Osteocyte (in vitro differentiated cells): ENCODE data around the gene SMOC2. TPM values are rescaled to one million over a fixed set of nuclear protein-coding genes. Genes with fewer than 3 reads are reported as not detected.

Experiments
- DNase-seq: peaks from one replicate; pipeline ENCODE4 v3.0.0; 2021; ENCODE audit warnings: mixed read lengths; ENCODE audit not compliant: unreplicated experiment; ENCODE audit errors: extremely low spot score
- H3K27ac Mint-ChIP-seq: one replicate; pipeline ENCODE4 v1.8.0; 2021; ENCODE audit warnings: mild to moderate bottlenecking, mixed read lengths; ENCODE audit not compliant: unreplicated experiment
- H3K27me3 Mint-ChIP-seq: one replicate; pipeline ENCODE4 v1.8.0; 2021; ENCODE audit warnings: mixed read lengths; ENCODE audit not compliant: unreplicated experiment
- H3K36me3 Mint-ChIP-seq: one replicate; pipeline ENCODE4 v1.8.0; 2021; ENCODE audit warnings: mixed read lengths; ENCODE audit not compliant: unreplicated experiment
- H3K4me1 Mint-ChIP-seq: one replicate; pipeline ENCODE4 v1.8.0; 2021; ENCODE audit warnings: mixed read lengths; ENCODE audit not compliant: unreplicated experiment
- H3K4me3 Mint-ChIP-seq: one replicate; pipeline ENCODE4 v1.8.0; 2021; ENCODE audit warnings: mild to moderate bottlenecking, moderate library complexity, mixed read lengths; ENCODE audit not compliant: unreplicated experiment
- H3K9me3 Mint-ChIP-seq: one replicate; pipeline ENCODE4 v1.8.0; 2021; ENCODE audit warnings: mixed read lengths; ENCODE audit not compliant: unreplicated experiment
- CTCF ChIP-seq: fragments of 200-600 bp; sonication (generic); IDR thresholded peaks from 2 replicates; pipeline ENCODE4 v1.5.0; 2021; ENCODE audit warnings: antibody characterized with exemption, mild to moderate bottlenecking, moderate library complexity
- total RNA-seq: library from RNA; stranded (reverse); gene quantifications from 2 replicates; pipeline ENCODE4 v1.2.1, GENCODE V29; 2021

The SMOC2 gene
- total RNA-seq, 1 donor from 2014 or later: 11.6 TPM

- no peak for TF ChIP-seq CTCF
- Mint-ChIP-seq H3K9me3 (no peaks in the 10 kb centered on the region), H3K4me1 (no peaks in the 10 kb centered on the region), H3K27me3 (peaks cover 17% of the 10 kb centered on the region), H3K36me3 (no peaks in the 10 kb centered on the region), H3K27ac (no peak overlapping the region), H3K4me3 (no peak overlapping the region)
- no peak for DNase-seq
These were observed 59.5 kb downstream of the SMOC2 start for GRCh38 chr6:168500519-168500918.

GRCh38 chr6:168501561-168501960, 60.6 kb downstream of the SMOC2 start:
- peaks cover 17% of the 10 kb centered on the region for H3K27me3 Mint-ChIP-seq
- no peak for TF ChIP-seq CTCF

DNA sequence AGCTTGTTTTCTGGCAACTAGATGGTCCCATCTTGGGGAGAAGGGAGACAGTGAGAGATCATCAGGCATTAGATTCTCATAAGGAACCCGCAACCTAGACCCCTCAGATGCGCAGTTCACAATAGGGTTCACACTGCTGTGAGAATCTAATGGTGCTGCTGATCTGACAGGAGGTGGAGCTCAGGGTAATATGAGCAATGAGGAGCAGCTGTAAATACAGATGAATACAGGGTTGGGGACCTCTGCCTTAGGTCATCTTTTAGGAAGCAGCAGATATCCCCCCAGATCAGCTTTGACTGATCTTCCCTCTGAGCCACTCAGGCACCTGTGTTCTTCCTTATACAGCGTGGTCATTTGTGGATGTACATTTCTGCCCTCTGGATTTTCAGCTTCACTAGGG, 63.4 kb downstream of the SMOC2 start:
- Mint-ChIP-seq H3K4me1 (no peaks in the 10 kb centered on the region), H3K27me3 (peaks cover 35% of the 10 kb centered on the region), H3K27ac (no peak overlapping the region), H3K36me3 (no peaks in the 10 kb centered on the region), H3K9me3 (no peaks in the 10 kb centered on the region), H3K4me3 (no peak overlapping the region)
- TF ChIP-seq CTCF: no peak
- no peak for DNase-seq

More at GRCh38 chr6:168501561-168501960, 60.6 kb downstream of the SMOC2 start:
- DNase-seq: no peak
- H3K4me3 Mint-ChIP-seq: no peak overlapping the region
- H3K4me1 Mint-ChIP-seq: no peaks in the 10 kb centered on the region
- H3K9me3 Mint-ChIP-seq: no peaks in the 10 kb centered on the region
- no peaks in the 10 kb centered on the region for H3K36me3 Mint-ChIP-seq
- no peak overlapping the region for H3K27ac Mint-ChIP-seq

GRCh38 chr6:168506460-168506859, 65.5 kb downstream of the SMOC2 start:
- Mint-ChIP-seq H3K4me3 (no peak overlapping the region), H3K27ac (no peak overlapping the region), H3K9me3 (no peaks in the 10 kb centered on the region), H3K4me1 (no peaks in the 10 kb centered on the region), H3K36me3 (peaks cover 2% of the 10 kb centered on the region), H3K27me3 (peaks cover 55% of the 10 kb centered on the region)
- DNase-seq: no peak
- TF ChIP-seq CTCF: no peak

- Mint-ChIP-seq H3K4me1 (no peaks in the 10 kb centered on the region), H3K27ac (no peak overlapping the region), H3K9me3 (no peaks in the 10 kb centered on the region), H3K27me3 (peaks cover 47% of the 10 kb centered on the region), H3K4me3 (no peak overlapping the region), H3K36me3 (peaks cover 2% of the 10 kb centered on the region)
- no peak for TF ChIP-seq CTCF
- no peak for DNase-seq
These were observed 66.3 kb downstream of the SMOC2 start for GRCh38 chr6:168507297-168507696.
